Neuronal stem cell (in vitro differentiated cells): ENCODE data around the gene UNKL.

Source experiments
- DNase-seq: peaks from one replicate; pipeline ENCODE4 v3.0.0-alpha.2; 2013; ENCODE audit warnings: low spot score
- H2AFZ ChIP-seq: one replicate; pipeline ENCODE4 v1.6.1; 2013; ENCODE audit warnings: mild to moderate bottlenecking, low read length, inconsistent platforms
- H2AK5ac ChIP-seq: 2 replicates; pipeline ENCODE4 v1.6.1; 2013; ENCODE audit warnings: low read depth, mild to moderate bottlenecking, inconsistent platforms, low read length, moderate library complexity, mixed read lengths
- H2BK120ac ChIP-seq: 2 replicates; pipeline ENCODE4 v1.6.1; 2013; ENCODE audit warnings: low read depth, mild to moderate bottlenecking, inconsistent platforms, low read length, moderate library complexity, mixed read lengths
- H2BK12ac ChIP-seq: one replicate; pipeline ENCODE4 v1.6.1; 2013; ENCODE audit warnings: low read length, inconsistent platforms
- H2BK15ac ChIP-seq: 2 replicates; pipeline ENCODE4 v1.6.1; 2013; ENCODE audit warnings: mild to moderate bottlenecking, low read length, inconsistent platforms, mixed read lengths
- H2BK5ac ChIP-seq: one replicate; pipeline ENCODE4 v1.6.1; 2013; ENCODE audit warnings: inconsistent platforms, mild to moderate bottlenecking, low read length, moderate library complexity
- H3K14ac ChIP-seq: one replicate; pipeline ENCODE4 v1.6.1; 2013; ENCODE audit warnings: low read length, inconsistent platforms
- H3K18ac ChIP-seq: 2 replicates; pipeline ENCODE4 v1.6.1; 2013; ENCODE audit warnings: low read length, inconsistent platforms
- H3K23ac ChIP-seq: 2 replicates; pipeline ENCODE4 v1.6.1; 2013; ENCODE audit warnings: low read depth, mild to moderate bottlenecking, mixed read lengths, low read length, inconsistent platforms; ENCODE audit not compliant: poor library complexity
- H3K27ac ChIP-seq: replicated peaks from 3 replicates; pipeline ENCODE4 v1.5.1; 2013; ENCODE audit warnings: low read length, inconsistent platforms
- H3K27me3 ChIP-seq, 3 experiments: 2 replicates each; pipeline ENCODE4 v1.6.1; 2013; ENCODE audit warnings: low read length in 3 of 3, mild to moderate bottlenecking in 2 of 3, inconsistent platforms in 1 of 3, low read depth in 1 of 3, mixed read lengths in 1 of 3, moderate library complexity in 1 of 3; ENCODE audit not compliant: control insufficient read depth in 3 of 3, insufficient read depth in 3 of 3
- H3K36me3 ChIP-seq, 2 donors: replicated peaks in 1 of 2; 2 replicates each; pipeline ENCODE4 v1.6.1; 2013; ENCODE audit warnings: low read length in 2 of 2; ENCODE audit not compliant: control insufficient read depth in 2 of 2, insufficient read depth in 2 of 2
- H3K4ac ChIP-seq: 2 replicates; pipeline ENCODE4 v1.6.1; 2013; ENCODE audit warnings: inconsistent platforms, mild to moderate bottlenecking, low read length, moderate library complexity
- H3K4me1 ChIP-seq, 2 donors: 1 replicate in 1 of 2; 2 replicates in 1 of 2; pipeline ENCODE4 v1.6.1; 2013; ENCODE audit warnings: low read length in 2 of 2, low read depth in 1 of 2; ENCODE audit not compliant: control insufficient read depth in 2 of 2, insufficient read depth in 1 of 2
- H3K4me2 ChIP-seq: one replicate; pipeline ENCODE4 v1.6.1; 2013; ENCODE audit warnings: mild to moderate bottlenecking, low read length, inconsistent platforms; ENCODE audit not compliant: insufficient read depth, poor library complexity, severe bottlenecking
- H3K4me3 ChIP-seq, 2 donors: 2 replicates each; pipeline ENCODE4 v1.5.1; 2013; ENCODE audit warnings: low read length in 2 of 2, mild to moderate bottlenecking in 2 of 2, inconsistent platforms in 1 of 2, moderate library complexity in 1 of 2
- H3K79me1 ChIP-seq: one replicate; pipeline ENCODE4 v1.6.1; 2013; ENCODE audit warnings: low read depth, mild to moderate bottlenecking, inconsistent platforms, low read length, moderate library complexity
- H3K9ac ChIP-seq: one replicate; pipeline ENCODE4 v1.6.1; 2013; ENCODE audit warnings: mild to moderate bottlenecking, low read depth, low read length, inconsistent platforms; ENCODE audit not compliant: poor library complexity
- H3K9me3 ChIP-seq, 2 donors: replicated peaks in 1 of 2; 2 replicates each; pipeline versions ENCODE3 to v1.6.1; 2013; ENCODE audit warnings: low read length in 2 of 2, mild to moderate bottlenecking in 2 of 2, inconsistent platforms in 1 of 2, low read depth in 1 of 2, mixed read lengths in 1 of 2, moderate library complexity in 1 of 2; ENCODE audit not compliant: control insufficient read depth in 2 of 2, insufficient read depth in 1 of 2
- H4K8ac ChIP-seq: one replicate; pipeline ENCODE4 v1.6.1; 2013; ENCODE audit warnings: low read depth, mild to moderate bottlenecking, inconsistent platforms, low read length, moderate library complexity
- H4K91ac ChIP-seq: one replicate; pipeline ENCODE4 v1.6.1; 2013; ENCODE audit warnings: low read length, low read depth, mild to moderate bottlenecking, inconsistent platforms; ENCODE audit not compliant: poor library complexity
- WGBS, 2 donors: extraction: QIAGEN DNeasy Blood & Tissue Kit; methylation state at CpG; one replicate each; pipeline ENCODE4 v1.1.7; 2013; ENCODE audit warnings: missing lambda C conversion rate in 2 of 2, mixed read lengths in 1 of 2; ENCODE audit not compliant: insufficient read length in 2 of 2, insufficient replicate concordance in 1 of 2; ENCODE audit errors: extremely low coverage in 2 of 2; 5-methylcytosine and 5-hydroxymethylcytosine counted together

Gene UNKL

DNA sequence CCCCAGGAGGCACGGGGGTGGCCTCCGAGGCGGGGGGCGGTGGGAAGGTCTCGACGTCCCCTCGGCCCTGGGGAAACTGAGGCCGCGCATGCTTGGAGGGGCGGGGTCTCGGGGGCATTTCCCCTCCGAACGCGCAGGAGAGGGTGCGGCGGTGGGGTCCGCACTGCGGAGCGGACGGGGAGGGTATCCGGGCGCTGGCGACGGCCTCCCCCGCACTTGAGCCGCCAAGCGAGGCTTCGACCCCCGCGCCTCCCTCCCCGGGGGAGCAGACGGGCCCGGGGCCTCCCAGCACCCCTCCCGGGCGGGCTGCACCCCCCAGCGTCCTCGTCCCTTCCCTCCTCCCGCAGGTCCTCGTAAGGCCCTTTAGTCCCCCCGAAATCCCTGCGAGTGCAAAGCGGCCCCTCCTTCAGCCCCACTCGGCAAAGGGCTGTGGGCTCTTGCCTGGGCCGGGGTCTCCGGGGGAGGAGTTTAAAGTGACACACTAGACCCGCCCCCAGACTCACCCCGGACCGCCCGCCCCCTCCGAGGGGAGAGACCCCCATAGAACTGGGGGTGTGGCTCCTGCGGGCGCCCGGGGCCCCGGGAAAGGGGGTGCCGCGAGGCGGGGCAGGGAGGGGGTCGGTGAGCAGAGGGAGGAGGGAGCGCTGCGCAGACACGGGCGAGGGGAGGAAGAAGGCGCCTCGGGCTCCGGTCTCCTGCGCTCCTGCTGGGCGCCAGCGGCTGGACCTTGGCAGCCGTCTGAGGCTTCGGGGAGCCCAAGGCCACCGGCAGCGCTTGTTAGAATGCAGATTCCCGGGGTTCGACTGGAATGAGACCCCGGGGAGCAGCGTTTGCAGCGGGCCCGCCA, 80.4 kb downstream of the UNKL start:
- Histone ChIP-seq H3K9me3 (peaks cover 7 to 9% of the 10 kb centered on the region in 2 donors), H3K27ac (no peak overlapping the region), H2BK5ac (peak overlapping the region; percentile 66), H2BK120ac (no peak overlapping the region), H3K79me1 (peaks cover 1% of the 10 kb centered on the region), H2AK5ac (peak overlapping the region; percentile 84), H3K4ac (no peak overlapping the region), H3K14ac (peak overlapping the region; percentile 17), H3K4me2 (peak overlapping the region; percentile 57), H4K8ac (no peak overlapping the region), H3K23ac (peak overlapping the region; percentile 95), H2BK15ac (peak overlapping the region; percentile 75), H3K4me3 (peak overlapping the region; percentile 53 to 72), H3K4me1 (peaks cover 20 to 60% of the 10 kb centered on the region in 2 donors), H2AFZ (peak overlapping the region; percentile 82), H3K18ac (peak overlapping the region; percentile 90), H2BK12ac (peak overlapping the region; percentile 58), H4K91ac (no peak overlapping the region), H3K27me3 (peaks cover 6 to 58% (median 29%) of the 10 kb centered on the region in 3 experiments), H3K36me3 (no peaks in the 10 kb centered on the region), H3K9ac (peak overlapping the region; percentile 83)
- WGBS, 2 donors = no CpG with 5 or more reads among the region's 78 CpGs
- no peak for DNase-seq

- H3K23ac ChIP-seq = peak within 1 kb of the TSS; percentile 95
- H4K8ac ChIP-seq = no peak within 1 kb of the TSS
- H3K4me1 ChIP-seq = peaks cover 20 to 60% of the 10 kb centered on the region in 2 donors
- peak within 1 kb of the TSS; percentile 57 for H3K4me2 ChIP-seq
- H4K91ac ChIP-seq = no peak within 1 kb of the TSS
- H3K18ac ChIP-seq = peak within 1 kb of the TSS; percentile 91
- H2BK12ac ChIP-seq = peak within 1 kb of the TSS; percentile 84
- H3K4ac ChIP-seq = no peak within 1 kb of the TSS
- peak within 1 kb of the TSS; percentile 83 for H3K9ac ChIP-seq
- peak within 1 kb of the TSS; percentile 98 for H2AK5ac ChIP-seq
- peak within 1 kb of the TSS; percentile 47 for H2BK120ac ChIP-seq
- peak within 1 kb of the TSS; percentile 53 to 72 for H3K4me3 ChIP-seq
- H3K36me3 ChIP-seq = no peaks in the 10 kb centered on the region
- no peak for DNase-seq
- H3K27ac ChIP-seq = no peak within 1 kb of the TSS
- no CpG with 5 or more reads among the region's 83 CpGs for WGBS, 2 donors
- peak within 1 kb of the TSS; percentile 56 for H3K14ac ChIP-seq
- peaks cover 1% of the 10 kb centered on the region for H3K79me1 ChIP-seq
- peak within 1 kb of the TSS; percentile 99 for H2BK15ac ChIP-seq
- H3K9me3 ChIP-seq = peaks cover 7 to 9% of the 10 kb centered on the region in 2 donors
- peaks cover 6 to 58% (median 29%) of the 10 kb centered on the region in 3 experiments for H3K27me3 ChIP-seq
- peak within 1 kb of the TSS; percentile 82 for H2AFZ ChIP-seq
- peak within 1 kb of the TSS; percentile 66 for H2BK5ac ChIP-seq
Observed at GRCh38 chr16:1333149-1333812, 81.2 kb downstream of the UNKL start, which contains the start of gene BAIAP3. TSS of gene BAIAP3 (plus strand) at chr16:1333645. CDS start at chr16:1338550, 4,905 bp downstream.

DNA sequence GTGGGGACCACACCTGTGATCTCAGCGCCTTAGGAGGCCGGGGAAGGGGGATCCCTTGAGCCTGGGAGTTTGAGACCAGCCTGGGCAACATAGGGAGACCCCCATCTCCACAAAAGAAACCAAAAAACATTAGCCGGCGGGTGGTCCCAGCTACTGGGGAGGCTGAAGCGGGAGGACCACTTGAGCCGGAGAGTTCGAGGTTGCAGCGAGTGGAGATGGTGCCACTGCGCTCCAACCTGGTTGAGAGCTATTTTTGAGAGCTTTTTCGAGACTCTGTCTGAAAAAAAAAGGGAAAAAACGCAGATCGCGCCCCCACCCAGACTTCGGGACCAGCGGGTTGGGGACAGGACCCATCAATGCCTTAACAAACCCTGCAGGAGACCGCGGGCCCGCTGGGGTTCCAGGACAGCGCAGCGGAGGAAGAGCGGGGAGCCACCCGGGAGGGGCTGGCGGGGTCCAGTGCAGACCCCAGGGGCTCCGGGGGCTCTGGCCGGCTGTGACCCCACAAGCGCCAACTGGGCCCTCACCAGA, 81.8 kb downstream of the UNKL start:
- no peak overlapping the region for H3K4me3 ChIP-seq
- no peak overlapping the region for H3K4ac ChIP-seq
- peaks cover 20 to 56% of the 10 kb centered on the region in 2 donors for H3K4me1 ChIP-seq
- H3K23ac ChIP-seq = peak overlapping the region; percentile 95
- H2AK5ac ChIP-seq = peak overlapping the region; percentile 98
- H3K27ac ChIP-seq = no peak overlapping the region
- H3K79me1 ChIP-seq = peaks cover 1% of the 10 kb centered on the region
- peak overlapping the region; percentile 47 for H2BK120ac ChIP-seq
- peaks cover 7 to 9% of the 10 kb centered on the region in 2 donors for H3K9me3 ChIP-seq
- DNase-seq = no peak
- peak overlapping the region; percentile 57 for H3K4me2 ChIP-seq
- H3K27me3 ChIP-seq = peaks cover 6 to 58% (median 29%) of the 10 kb centered on the region in 3 experiments
- H3K9ac ChIP-seq = peak overlapping the region; percentile 21
- peak overlapping the region; percentile 93 for H2BK12ac ChIP-seq
- peak overlapping the region; percentile 99 for H2BK15ac ChIP-seq
- no peak overlapping the region for H4K91ac ChIP-seq
- H2BK5ac ChIP-seq = no peak overlapping the region
- WGBS, 2 donors = no CpG with 5 or more reads among the region's 26 CpGs
- H2AFZ ChIP-seq = peak overlapping the region; percentile 82
- H3K18ac ChIP-seq = peak overlapping the region; percentile 91
- no peak overlapping the region for H4K8ac ChIP-seq
- H3K36me3 ChIP-seq = no peaks in the 10 kb centered on the region
- H3K14ac ChIP-seq = peak overlapping the region; percentile 56
